ENCODE data around the gene VANGL2.

Gene VANGL2

DNA sequence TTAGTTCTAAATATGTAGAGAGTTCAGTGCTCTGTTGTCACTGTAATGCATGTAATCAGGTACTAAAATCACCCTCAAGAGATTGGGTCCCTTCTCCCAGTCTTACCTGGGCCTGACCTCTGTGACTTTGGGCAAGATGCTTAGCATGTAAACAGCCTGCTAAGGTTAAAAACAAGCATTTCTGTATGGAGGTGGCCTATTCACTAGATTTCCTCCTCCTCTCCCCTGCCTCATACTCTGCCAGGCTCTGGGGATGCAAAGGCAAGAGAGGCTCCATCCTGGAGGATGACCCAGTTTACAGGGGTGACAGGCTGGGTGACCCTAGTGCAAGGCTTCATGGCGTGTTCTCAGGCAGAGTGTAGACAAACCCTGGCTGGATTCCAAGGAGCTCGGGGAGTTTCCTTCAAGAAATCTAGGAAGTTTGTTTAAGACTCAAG, 28.8 kb downstream of the VANGL2 start:
- no peak for DNase-seq

DNA sequence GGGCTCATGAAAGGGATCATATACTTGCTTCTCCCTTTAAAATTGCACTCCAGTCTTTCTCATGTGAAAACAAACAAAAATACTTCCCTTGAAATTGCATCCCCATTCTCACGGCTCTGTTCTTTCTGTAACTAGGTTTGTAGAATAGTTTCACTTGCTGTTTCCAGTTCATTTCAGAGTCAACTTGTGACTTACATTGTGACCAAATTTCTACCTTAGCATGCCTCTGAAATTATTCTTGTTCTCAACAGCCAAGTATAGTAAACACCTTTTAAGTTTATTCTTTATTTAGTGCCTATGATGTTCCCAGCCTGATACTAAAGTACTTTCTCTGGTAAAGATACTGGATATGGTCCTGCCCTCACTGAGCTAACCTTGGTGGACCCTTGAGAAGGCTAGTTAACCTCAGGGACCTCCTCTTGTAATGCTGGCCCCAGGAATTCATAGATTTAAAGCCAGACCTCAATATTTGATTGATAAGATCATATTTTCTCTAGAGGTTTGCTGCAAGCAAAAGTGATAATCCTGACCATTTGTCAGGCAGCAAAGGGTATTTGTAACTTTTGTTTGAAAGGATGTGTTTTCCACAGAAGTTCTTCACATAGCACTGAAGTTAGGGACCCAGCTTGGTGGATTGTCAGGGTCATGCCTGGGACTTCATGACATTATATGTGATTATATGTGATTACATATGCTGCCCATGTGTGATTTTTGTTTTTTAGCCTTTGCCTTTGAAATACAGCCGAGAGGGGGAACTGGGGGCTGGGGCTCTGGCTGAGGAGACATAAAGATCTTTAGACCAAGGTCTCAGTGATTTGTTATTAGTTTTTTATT, 29.6 kb downstream of the VANGL2 start:
- DNase-seq = no peak

DNA sequence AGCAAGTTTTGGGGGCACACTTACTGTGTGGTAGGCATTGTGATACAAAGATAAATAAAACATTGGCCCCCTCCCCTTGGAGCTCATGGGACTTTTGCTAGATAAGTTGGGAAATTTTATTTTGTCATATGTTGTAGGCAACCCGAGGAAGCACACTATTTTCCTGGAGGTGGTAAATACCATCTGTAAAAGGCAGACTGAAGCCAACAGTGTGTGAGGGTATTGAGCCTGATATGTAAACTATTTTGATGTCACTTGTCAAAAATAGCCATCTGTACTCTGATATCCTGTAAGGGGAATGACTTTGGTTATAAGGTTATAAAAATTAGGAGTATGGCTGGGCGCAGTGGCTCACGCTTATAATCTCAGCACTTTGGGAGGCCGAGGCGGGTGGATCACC, 30.6 kb downstream of the VANGL2 start:
- no peak for DNase-seq

DNA sequence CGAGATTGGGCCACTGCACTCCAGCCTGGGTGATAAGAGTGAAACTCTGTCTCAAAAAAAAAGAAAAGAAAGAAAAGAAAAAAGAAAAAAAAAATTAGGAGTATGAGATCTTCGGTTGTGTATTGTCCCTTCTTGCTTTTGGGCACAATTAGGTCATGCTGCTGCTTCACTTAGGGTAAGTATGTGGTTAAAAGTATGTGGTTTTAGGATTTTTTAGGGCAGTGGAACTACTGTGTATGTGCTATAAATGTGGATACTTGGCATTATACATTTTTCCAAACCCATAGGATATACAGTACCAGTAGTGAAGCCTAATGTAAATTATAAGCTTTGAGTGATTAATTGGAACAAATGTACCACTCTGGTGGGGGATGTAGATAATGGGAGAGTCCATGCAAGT, 31.2 kb downstream of the VANGL2 start:
- DNase-seq = no peak

DNA sequence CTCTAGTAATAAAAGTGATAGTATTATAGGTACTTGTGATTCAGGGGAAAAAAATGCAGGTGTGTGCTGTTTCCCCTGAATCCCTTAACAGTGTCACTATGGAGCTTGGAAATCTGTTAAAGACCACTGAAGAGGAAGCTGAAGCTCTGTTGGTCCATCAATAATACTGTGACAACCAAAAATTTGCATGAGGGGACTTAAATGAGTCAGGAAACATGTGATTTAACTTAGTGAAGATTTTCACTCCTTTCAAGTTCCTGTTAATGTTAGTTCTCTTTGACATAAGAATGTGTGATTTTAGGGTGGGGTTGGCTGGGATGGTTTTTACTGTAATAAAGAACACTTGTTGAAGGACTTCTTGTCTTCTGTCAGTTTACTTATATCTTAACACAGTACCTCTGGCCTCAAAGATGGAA, 32.0 kb downstream of the VANGL2 start:
- DNase-seq = no peak

DNA sequence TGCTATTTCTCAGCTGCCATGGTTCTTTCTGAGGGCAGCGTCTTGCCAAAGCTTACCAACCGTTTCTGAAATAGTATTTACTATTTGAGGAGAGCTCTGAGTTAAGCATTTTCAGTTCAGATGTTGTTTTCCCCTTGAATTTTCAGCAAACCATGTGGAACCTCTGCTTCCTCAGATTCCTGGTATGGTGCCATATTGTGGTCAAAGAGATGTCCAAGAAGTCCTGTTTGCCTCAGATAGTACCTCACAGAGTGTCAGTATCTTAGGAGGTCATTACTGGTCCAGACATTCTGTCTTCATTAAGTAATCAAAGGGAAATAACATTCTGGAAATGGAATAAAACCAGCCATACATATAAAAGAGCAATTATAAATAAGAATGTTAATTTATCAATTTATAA, 36.6 kb downstream of the VANGL2 start:
- no peak for DNase-seq

DNA sequence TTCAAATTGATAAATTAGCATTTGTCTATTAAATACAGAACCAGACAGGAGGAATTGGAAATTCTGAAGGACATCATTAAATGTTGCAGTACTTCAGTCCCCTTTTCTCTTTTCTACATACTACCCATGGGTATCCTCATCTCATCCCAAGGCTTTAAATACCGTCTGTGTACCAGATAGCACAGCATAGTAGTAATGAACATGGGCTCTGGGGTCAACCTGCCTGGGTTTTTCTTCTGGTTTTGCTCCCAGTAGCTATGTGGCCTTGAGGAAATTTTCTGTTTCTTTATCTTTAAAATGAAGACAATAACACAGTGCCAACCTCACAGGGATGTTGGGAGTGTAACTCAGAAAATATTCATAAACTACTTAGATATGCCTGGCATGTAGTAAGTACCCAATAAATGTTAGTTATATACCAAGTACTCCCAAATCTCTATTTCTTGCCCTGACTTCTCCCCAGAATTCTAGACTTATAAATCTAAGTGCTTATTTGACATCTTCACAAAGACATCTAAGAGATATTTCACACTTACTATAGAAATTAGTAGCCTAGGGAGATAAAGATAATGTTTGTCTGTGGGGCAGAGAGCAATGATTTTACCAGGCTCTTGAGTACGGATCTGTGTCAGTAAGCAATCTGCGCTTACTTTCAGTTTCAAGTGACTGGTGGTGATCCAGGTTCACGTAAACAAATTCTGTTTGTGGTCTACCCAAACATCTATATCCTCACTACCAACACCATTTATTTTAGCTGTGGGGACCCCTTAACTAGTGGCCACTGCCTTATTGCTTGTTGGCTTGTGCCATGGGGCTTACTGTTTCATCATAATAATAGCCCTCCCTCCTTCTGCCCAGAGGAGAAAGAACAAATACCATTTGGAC, 37.3 kb downstream of the VANGL2 start:
- DNase-seq = no peak

DNA sequence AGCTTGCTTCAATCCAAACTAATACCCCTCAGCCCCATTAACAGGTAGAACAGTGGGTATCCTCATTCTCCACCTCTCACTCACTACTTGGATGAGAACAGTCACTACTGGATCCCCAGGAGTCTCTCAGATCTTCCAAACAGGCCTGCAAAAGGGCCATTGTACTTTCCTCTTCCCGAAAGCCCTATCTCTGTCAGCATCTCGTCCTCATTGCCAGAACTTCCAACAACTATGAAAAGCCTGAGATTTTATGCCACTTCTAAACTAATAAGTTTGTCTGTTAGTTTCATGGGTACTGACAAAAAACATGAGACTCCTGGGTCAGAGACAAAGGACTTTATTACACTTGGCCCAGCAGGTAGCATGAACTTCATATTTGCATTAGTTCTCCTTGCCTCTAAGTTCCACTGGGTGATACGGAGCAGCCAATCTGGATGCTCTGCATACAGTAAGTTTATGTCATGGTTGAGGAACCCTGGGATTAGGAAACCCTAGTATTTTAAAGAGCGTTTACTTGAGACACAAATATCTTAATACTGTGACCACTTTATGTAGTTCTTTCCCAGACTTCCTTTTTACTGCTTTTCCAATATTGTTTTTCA, 38.1 kb downstream of the VANGL2 start:
- DNase-seq = no peak

DNA sequence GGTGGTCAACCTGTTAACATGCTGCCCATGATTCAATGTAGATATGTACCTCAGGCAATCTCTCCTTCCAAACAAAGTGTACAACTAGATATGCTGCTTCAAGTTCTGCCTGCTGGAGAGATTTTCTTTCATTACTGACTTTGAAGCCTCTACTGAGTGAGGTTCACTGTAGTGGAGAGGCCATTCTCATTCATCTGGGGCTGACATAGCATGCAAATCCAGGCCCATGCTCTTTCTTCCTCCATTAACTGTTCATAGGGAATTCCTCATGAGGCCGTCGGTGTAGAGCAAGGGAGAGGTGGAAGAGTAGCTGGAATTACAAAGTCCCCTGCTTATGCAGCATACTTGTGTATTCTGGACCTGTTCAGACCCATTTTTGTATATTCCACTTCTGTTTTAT, 38.6 kb downstream of the VANGL2 start:
- no peak for DNase-seq

DNA sequence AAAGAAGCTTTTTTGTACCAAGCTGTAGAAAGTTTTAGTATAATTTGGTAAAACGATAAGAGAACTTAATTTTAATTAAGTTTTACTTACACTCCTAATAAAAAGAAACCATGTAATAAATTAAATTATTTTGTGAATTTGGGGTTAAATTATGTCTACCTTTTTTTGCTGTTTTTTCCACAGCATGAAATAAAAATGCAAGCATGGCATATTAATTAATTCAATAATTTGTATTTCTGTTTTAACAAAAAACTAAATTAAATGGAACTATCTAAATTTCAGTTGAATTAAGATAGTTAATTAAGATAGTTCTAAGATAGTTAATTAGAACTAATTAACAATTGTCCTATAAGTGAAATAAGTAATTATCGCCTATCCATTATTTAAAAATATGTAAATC, 39.4 kb downstream of the VANGL2 start:
- DNase-seq = no peak

DNA sequence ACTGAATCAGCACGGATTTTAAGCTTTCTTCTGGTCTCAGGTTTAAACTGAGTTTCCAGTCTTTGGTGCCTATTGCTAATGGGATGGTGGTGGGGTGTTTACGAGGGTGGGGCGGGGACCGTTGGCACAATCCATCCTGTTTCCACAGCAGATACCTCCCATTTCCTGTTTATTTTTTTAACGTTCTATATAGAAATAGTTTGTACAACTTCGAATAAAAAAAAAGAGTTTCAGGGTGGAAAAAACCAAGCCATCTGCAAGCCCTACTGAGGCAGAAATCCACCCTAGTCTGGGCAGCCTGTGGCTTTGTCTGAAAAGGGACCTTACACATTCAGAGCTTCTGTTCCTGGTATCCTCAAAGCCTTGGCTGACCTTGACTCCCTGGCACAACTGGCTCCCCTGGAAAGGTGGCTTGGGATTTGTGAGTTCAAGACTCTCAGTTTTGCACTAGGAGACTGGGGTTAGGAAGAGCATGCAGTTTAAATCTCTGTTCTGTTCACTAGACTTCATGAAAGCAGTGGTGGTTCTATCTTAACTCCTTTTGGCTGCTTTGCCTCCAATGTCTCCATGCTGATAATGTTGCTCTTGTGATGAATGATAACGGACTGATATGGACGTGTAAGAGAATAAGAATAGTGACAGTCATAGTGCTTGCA, 46.7 kb downstream of the VANGL2 start:
- no peak for DNase-seq

DNA sequence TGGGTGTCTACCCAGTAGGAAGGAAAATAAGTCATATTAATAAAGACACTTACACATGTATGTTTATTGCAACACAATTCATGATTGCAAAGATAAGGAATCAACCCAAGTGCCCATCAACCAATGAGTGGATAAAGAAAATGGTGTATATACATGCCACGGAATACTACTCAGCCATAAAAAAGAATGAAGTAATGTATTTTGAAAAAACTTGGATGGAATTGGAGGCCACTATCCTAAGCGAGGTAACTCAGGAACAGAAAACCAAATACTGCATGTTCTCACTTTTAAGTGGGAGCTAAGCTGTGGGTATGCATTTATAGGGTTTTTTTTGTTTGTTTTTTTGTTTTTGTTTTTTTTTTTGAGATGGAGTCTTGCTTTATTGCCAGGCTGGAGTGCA, 49.1 kb downstream of the VANGL2 start:
- DNase-seq = no peak

DNA sequence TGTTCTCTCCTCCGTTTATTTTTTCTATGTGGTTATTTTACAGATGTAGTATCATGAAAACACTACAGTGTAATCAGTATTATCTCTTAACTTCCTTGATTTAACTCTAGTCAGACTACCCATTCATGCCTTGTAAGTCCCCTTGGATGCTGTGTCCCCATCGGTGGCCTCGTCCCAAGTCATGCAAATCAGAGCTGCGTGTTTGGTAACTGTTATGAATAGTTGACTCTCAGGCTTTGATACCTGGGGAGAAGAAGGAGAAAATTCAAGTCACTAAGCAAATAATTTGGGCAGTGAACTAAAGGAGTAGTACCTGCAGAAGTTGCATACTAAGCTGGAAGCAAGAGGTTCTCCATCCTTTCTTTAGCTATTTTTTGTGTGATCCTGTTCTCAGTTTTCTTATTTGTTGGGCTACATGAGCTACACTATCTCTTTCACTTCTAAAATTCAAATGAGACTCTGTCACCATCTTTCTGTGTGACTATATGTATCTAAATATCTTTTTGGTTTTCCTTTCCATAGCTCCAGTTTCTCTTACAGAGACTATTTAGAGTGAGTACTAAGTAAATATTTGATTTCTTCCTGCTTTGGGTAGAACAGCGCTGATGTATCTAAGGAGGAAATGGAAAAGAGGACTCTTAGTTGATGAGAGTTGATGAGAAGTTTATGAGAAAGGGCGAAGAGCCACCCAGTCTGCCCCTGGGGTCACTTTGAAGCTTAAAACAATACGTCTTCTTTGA, 50.9 kb downstream of the VANGL2 start:
- DNase-seq = no peak

DNA sequence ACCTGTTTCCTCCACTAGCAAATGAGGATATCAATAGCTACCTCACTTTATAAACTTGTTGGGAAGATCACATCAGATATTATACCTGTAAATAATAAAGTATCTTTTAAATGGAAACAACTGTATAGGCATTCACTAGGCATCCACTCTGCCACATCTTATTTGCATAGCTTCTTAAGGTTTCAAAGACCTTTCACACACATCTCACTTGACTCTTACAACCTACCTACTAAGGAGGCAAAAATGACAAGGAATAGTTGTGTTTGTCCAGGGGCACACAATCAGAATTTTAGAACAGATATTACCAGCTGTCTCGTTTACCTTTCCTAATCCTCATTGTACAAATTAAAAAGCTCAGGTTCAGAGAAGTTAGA, 51.5 kb downstream of the VANGL2 start:
- no peak for DNase-seq

DNA sequence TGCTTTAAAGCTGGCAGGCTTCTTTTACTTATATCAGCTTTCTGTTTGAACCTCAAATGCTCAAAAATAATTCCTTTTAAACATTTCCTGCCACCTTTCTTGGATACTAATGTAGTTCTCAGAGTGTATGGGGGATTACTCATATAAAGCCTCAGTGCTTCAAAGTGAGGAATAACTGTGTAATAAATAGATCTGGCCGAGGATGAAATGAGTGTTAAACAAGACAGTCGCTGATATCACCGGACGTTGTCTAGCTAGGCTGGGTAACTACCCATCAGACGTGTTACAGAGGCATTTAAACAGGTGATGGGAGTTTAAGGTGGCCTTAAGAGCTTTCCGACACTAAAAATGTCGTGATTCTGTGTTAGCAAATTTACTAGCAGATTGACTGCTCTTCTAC, 53.1 kb downstream of the VANGL2 start:
- DNase-seq = no peak

DNA sequence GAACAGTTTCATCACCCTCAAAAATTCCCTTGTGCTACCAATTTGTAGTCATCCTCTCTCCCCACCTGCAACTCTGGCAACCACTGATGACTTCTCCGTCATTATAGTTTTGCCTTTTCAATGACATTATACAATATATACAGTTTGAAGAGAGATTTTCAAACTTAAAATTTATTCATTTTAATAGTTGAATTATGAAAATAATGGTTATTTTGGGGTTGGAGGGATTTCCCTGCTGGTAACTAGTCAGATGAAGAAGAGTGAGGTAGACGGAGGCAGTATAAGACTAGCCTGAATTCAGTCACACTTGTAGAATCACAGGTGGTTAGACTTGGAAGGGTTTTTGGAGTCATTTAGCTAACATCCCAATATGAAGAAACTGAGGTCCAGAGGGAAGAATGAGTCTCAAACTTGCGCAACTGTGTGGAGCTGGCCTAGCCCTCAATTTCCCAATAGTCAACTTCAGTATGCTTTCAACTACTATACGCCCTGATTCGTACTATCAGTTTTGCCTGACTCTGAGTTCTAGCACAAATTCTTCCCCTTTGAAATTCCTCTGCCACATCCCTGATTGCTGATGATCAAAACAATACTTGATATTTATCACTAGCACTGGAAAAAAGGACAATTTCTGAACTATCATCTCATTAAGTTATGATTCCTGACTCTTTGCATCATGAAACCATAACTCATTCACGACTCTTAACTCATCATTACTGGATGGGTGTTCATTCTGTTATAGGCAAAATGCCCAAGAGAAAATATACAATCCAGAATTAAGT, 54.2 kb downstream of the VANGL2 start:
- DNase-seq = no peak

DNA sequence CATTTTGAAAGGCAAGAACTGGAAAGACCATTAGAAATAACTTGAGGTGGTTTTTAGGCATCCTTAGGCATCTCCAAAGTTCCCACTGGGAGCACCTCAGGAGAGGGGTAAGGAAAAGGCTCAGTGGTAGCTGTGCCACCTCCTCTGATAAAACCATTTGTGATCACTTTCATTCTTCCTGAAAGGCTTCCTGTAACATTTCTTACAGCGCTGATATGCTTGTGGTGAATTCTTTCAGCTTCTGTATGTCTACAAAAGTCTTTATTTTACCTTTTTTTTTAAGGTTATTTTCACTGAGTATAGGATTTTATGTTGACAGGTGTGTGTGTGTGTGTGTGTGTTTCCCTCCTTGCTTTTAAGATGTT, 54.8 kb downstream of the VANGL2 start:
- DNase-seq = no peak

DNA sequence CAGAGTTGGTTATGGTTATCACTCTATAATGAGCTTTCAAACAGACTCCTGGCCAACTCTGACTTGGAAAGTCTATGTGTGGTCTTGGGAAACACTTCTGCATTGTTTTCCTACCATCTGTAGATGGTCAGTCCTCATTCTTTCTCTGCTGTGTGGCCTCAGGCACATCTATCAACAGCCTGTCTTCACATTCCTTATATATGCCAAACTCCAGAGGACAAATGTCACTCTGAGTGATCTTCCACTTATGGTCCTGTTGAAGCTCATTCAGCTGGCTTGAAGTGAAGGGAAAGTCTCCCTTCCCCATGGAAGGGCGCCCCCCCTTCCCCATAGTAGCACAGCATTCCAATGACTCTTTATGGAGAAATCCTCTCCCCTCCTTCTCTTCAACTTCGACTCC, 58.7 kb downstream of the VANGL2 start:
- no peak for DNase-seq

DNA sequence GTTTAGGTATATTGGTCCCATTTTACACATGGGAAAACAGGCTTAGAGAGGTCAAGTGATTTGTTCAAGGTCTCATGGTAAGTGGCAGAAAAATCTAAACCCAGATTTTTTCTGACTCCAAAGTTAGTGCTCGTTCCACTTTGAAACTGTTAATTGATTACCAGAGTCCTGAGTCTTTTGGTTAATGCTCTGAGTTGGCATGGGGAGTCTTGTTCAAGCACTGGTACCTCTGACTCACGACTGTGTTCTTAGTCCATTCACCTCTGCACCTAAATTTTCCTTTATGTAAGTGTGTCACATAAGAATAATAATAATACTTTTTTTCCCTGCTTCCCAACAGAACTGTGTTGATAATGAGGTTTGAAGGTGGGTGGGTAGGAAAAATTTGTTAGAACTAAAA, 59.3 kb downstream of the VANGL2 start:
- DNase-seq = no peak

DNA sequence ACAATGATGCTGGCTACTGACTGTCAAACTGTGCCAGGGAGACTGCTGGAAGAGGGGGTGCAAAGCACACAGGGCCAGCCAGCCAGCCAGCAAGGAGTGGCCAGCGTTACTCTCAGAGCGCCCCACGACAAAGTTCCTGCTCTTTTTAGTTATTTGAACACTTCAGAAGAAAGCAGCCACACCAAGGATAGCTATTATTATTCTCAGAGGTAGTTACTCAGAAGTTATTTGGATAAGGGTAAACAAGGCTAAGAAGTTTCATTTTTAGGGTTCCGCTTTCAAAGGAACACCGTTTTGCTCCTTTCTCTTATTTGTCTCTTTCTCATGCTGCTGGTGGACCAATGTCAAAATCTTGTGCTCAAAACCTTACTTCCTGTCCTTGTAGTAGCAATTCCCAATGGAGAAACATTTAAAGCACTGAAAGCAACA, 59.9 kb downstream of the VANGL2 start:
- no peak for DNase-seq

DNA sequence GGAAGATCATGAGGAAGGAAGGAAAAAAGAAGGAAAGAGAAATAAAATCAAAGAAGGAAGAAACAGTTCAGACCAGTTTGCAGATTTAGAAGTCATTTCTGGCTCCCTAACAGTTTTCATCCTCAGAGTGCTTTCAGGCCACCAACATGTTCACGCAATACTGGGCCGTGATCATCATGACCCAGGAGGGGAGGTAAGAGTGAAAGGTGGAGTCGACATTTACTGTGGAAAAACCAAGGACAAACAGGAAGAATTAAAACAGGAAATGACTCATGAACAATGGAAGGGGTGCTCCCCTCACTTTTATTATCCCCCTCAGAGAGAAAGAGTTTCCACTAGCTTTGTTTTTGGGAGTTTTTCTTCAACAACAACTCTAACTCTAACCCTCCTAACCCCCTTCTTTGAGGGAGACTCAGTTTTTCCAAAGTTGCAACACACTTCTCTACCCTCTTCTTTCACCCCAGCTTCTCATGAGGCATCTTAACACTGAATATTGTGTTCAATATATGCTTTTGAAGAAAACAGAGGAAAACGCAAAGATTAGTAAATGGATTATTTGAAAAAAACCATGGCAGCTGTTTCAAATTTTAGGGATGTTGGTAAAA, 60.4 kb downstream of the VANGL2 start:
- DNase-seq = no peak
